Neural cell (in vitro differentiated cells): ENCODE measurements around the gene STK32A.

ENCODE experiments used
- EZH2 ChIP-seq: fragments of 200-600, 300-800 bp; shearing (Covaris generic), sonication (generic); IDR thresholded peaks from 2 replicates; pipeline ENCODE4 v1.6.1; 2014; ENCODE audit warnings: antibody characterized with exemption, low read length, borderline replicate concordance, mild to moderate bottlenecking; ENCODE audit not compliant: insufficient read depth, poor library complexity, severe bottlenecking
- POLR2AphosphoS5 ChIP-seq: IDR thresholded peaks from 2 replicates; pipeline ENCODE4 v1.6.1; 2012
- TAF1 ChIP-seq: IDR thresholded peaks from 2 replicates; pipeline ENCODE4 v1.6.1; 2012; ENCODE audit warnings: low read depth
- TF ChIP-seq, protein P1 (sequence below): fragments of 450-650 bp; IDR thresholded peaks from 2 replicates; pipeline ENCODE4 v1.5.1; 2014; ENCODE audit warnings: antibody characterized with exemption, mild to moderate bottlenecking, moderate library complexity; ENCODE audit not compliant: poor library complexity, severe bottlenecking

DNA sequence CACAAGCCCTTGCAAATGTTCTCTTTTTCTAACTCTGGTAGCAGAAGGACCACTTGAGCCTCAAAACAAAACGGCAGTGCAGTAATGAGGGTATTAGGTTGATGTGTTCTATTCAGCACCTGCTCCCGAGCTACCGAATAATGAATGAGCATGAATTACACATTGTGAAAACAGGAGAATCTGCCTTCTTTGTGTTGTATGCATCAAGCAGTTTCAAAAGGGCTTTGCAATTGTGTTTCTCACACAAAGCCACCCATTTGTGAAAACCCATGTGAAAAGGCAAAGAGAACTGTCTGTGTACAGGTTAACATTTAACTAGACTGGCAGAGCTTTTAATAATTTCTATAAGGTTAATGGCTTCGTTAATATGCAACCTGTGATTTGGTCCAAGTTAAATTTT lies 97.8 kb downstream of the STK32A start:
- TF ChIP-seq TAF1 (no peak), POLR2AphosphoS5 (no peak), EZH2 (no peak)
- TF ChIP-seq, protein P1, sequence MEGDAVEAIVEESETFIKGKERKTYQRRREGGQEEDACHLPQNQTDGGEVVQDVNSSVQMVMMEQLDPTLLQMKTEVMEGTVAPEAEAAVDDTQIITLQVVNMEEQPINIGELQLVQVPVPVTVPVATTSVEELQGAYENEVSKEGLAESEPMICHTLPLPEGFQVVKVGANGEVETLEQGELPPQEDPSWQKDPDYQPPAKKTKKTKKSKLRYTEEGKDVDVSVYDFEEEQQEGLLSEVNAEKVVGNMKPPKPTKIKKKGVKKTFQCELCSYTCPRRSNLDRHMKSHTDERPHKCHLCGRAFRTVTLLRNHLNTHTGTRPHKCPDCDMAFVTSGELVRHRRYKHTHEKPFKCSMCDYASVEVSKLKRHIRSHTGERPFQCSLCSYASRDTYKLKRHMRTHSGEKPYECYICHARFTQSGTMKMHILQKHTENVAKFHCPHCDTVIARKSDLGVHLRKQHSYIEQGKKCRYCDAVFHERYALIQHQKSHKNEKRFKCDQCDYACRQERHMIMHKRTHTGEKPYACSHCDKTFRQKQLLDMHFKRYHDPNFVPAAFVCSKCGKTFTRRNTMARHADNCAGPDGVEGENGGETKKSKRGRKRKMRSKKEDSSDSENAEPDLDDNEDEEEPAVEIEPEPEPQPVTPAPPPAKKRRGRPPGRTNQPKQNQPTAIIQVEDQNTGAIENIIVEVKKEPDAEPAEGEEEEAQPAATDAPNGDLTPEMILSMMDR = no peak
